NCI-H2107 treated with DMSO at 0.1 percent for 48 hours (cell line): ENCODE measurements around the gene SCARB2.
A peak's percentile ranks its signal among the peaks of the same experiment; 100 is the strongest.

Experiments
- DNase-seq: peaks from one replicate; lab custom pipeline; 2025; ENCODE audit not compliant: unreplicated experiment; lab: John Stamatoyannopoulos, UW

Gene SCARB2

DNA sequence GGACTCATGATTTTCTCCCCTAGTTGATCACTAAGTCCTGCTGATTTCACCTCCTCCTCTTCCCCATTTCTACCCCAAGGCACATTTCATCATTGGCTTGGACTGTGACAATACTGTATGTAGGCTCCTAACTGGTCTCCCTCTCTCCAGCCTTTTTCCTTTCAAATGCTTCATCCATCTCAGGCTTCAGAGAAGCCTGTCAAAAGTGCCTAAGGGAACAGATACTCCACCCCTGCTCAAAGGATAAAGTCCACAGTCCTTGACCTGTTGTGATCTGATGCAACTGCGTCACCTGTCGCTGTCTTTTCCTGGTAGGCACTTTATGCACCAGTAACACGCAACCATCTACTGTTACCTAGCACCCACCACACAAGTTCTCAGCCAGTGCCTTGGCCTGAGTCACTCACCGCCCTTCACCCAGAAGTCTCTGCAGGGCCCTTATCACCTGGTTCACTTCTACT lies 12.8 kb downstream of the SCARB2 start:
- no peak for DNase-seq

- no peak for DNase-seq
Observed at GRCh38 chr4:76199664-76200211, 13.9 kb downstream of the SCARB2 start.

- peak; percentile 70 for DNase-seq
Observed at GRCh38 chr4:76198411-76199237, 15.0 kb downstream of the SCARB2 start.

- peak; percentile 84 for DNase-seq
Observed at GRCh38 chr4:76197971-76198410, 15.6 kb downstream of the SCARB2 start.

DNA sequence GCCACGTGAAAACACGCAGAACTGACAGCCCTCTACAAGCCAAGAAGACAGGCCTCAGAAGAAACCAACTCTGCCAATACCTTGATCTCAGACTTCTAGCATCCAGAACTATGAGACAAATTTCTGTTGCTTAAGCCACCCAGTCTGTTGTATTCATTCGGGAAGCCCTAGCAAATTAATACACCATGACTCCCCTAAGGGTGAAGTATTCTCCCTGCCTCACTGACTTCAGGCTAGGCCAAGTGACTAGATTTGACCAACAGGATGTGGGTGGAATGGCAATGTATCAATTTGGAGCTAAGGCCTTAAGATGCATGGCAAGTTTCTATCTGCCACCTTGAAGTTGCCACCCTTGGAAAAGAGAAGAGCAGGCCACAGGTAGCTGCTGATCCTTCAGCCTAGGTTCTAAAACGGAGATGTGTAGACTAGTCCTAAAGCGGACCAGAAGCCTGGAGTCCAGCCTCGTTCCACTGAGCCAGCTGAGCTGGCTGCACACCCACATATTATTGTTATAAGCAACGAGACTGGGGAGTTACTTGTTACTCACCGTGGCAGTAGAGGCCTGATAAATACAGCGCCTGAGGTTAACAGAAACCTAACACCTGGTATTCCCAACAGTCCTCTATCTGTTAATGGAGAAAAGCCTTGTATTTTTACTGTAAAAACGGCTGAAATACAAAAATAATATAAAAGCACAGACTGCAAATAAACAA lies 16.4 kb downstream of the SCARB2 start:
- DNase-seq, result no peak

GRCh38 chr4:76196376-76196775 lies 17.2 kb downstream of the SCARB2 start:
- DNase-seq, result no peak

DNA sequence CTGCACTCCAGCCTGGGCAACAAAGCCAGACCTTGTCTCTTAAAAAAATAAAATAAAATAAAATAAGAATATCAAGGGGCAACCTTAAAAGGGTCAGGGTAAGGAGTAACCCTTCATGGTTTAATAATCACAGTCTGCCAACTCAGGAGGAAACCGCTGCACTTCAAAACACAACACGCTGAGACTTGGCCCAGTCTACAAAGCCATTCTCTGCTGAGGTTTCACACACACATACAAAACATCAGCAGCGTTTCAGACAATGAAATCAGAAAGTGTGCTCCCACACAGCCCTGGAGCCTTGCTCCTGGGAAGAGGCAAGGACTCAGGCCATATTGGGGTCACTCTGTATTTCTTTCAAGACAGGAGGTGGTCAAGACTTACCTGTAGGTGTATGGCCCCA lies 18.3 kb downstream of the SCARB2 start:
- DNase-seq, result no peak

- DNase-seq, result no peak
Observed at GRCh38 chr4:76194325-76194724, 19.3 kb downstream of the SCARB2 start.

GRCh38 chr4:76192236-76192635 lies 21.4 kb downstream of the SCARB2 start:
- DNase-seq, result no peak

- no peak for DNase-seq
Observed at GRCh38 chr4:76188557-76188956, 25.1 kb downstream of the SCARB2 start.

DNA sequence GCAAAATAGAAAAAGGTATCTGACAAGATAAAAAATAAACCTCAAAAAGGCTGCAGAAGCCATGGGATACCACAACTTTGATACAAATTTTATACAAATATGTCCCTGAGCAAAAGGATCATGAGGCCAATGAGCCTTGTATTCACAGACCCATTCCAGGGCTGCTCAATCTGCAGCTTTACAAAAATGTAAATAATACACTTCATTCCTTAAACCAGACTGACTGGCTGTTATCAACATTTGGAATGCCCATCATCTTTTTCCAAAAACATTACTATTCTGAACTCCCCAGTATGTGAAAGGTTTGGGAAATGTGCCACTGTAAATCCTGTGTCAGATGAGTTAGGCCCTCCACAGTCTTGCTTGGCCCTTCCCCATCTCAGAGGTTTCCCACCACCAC lies 25.5 kb downstream of the SCARB2 start:
- DNase-seq, result no peak

DNA sequence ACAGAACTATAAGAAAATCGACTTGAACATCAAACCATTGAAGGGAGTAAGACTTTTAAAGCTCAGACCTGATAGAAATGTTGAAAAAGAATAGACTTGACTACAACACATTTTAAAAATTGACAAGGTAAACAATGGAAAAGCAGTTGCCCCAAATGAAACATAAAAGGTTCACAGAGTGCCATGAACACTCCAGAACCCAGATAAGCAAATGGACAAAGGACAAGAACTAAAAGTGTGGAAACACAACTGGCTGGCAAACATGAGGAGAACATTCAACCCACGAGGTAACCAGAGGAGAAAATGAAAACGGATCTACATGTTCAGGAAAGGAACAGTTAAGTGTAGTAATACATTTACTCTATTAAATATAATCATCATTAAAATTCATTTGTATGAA lies 26.5 kb downstream of the SCARB2 start:
- DNase-seq, result no peak

DNA sequence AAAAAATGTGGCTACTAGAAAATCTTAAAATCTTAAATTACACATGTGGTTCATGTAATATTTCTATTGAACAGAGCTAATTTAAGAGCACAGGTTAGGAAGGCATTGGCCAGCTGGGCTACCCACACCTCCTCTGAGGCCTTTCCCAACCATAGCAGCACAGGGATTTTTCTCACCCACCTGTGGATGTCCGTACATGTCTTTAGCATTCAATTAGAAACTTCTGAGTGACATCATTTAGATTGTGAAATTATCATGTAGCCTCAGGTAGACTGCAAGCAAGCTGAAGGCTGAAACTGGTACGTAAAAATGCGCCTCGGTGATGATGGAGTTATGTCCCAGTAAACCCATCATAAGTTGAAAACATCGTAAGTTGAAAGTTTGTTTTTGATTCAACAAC lies 31.2 kb downstream of the SCARB2 start:
- no peak for DNase-seq

DNA sequence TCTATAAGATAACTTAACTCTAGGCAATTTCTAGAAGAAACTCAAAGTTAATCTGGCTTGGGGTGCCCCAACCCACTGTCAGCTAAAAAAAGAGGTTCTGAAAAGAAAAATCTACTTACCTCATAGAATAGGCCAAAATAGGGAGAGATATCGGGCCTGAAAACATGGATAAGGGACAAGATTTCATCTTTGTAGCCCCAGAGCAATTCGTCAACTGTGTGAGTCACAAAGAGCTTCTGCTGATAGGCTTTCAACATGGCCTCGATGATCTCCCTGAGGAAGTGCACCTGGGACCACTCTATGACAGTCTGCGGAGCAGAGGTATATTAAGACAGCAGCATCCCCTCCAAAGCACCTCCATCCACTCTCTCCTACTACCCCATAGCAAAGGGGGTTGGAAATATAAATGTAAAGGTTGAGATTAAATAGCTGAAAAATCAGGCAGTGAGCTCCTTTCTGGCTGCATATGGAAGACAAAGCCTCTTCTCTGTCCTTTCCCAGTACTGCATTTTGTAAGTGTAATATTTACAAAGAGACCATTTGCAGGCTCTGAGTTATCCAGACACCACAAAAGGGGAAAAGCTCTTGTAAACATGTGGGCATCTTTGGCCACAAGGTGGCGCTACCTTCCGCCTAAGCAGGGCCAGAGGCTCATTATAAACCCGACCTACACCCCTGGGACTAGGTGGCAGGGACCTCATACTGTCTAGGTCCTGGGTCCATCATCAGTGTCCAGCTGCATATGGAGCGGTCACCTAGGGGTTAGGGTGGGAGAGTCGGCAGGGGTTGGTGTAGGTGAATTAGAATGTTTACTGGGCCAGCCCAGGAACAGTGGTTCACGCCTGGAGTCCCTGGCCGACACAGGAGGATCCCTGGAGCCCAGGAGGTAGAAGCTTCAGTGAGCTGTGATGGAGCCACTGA lies 34.0 kb downstream of the SCARB2 start:
- peak; percentile 10 for DNase-seq

- DNase-seq, result no peak
Observed at GRCh38 chr4:76178296-76178695, 35.3 kb downstream of the SCARB2 start.

- DNase-seq, result no peak
Observed at GRCh38 chr4:76177709-76178108, 35.9 kb downstream of the SCARB2 start.

DNA sequence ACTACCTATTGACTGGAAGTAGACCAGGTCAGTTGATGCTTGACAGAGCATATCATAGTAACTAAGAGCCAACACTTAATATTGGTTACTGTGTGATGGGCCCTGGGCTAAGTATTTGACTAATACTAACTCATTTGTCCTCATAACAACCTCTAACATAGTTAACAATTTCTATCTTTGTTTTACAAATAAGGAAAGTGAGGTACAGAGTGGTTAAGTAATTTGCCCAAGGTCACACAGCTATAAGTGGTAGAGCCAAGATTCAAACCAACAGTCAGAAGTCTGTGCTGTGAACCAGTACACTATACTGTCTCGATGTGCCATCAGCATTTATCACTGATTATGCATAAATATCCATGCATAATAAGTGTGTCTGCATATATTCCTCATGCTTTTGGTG lies 38.3 kb downstream of the SCARB2 start:
- no peak for DNase-seq

DNA sequence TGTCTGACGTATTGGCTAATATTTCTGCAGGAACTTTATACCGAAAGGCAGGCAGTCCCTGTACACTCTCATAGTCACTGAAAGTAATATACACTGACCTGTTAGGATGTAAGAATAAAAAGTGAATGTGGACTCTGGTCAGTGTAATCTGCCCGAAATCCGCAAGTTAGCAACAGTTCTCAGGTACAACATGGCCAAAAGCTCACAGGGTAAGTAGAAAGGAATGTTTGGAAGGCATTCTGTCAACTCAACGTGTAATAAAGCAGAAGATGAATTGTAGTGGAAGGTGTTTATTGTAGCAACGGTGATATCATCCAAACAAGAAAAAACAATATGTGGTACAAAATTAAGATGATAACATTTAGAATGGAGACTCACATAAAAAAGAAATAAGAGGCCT lies 39.4 kb downstream of the SCARB2 start:
- no peak for DNase-seq

- no peak for DNase-seq
Observed at GRCh38 chr4:76168688-76169087, 44.9 kb downstream of the SCARB2 start.

DNA sequence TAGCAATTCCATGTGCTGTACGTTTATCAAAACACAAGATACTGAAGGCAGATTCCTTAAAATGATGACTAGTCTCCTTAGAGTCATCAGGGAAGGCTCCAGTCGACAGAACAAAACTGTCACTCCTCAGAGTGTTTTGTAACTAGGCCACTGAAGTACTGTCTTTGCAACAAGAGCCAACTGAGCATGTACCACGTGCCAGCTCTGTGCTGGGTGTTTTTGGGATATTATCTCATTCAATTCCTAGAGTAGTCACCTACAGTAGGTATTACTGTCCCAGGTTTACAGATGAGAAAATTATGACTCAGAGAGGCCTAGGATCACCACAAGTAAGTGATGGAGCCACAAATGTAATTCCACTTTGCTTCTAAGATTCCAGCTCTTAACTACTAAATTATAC lies 47.1 kb downstream of the SCARB2 start:
- DNase-seq, result no peak

- DNase-seq, result no peak
Observed at GRCh38 chr4:76160355-76160754, 53.3 kb downstream of the SCARB2 start.
